ENCODE results near the gene SOCS2. TPM values are rescaled to one million over a fixed set of nuclear protein-coding genes. Genes with fewer than 3 reads are reported as not detected.
"Not testable (repeated sequence)": the region's sequence is repeated elsewhere in the genome, so short reads cannot be mapped to it uniquely, and the experiment has no call there.

The SOCS2 gene, protein sequence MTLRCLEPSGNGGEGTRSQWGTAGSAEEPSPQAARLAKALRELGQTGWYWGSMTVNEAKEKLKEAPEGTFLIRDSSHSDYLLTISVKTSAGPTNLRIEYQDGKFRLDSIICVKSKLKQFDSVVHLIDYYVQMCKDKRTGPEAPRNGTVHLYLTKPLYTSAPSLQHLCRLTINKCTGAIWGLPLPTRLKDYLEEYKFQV
- 9.0 TPM for polyA plus RNA-seq (2012; ENCODE audit: insufficient read depth, insufficient read length)

DNA sequence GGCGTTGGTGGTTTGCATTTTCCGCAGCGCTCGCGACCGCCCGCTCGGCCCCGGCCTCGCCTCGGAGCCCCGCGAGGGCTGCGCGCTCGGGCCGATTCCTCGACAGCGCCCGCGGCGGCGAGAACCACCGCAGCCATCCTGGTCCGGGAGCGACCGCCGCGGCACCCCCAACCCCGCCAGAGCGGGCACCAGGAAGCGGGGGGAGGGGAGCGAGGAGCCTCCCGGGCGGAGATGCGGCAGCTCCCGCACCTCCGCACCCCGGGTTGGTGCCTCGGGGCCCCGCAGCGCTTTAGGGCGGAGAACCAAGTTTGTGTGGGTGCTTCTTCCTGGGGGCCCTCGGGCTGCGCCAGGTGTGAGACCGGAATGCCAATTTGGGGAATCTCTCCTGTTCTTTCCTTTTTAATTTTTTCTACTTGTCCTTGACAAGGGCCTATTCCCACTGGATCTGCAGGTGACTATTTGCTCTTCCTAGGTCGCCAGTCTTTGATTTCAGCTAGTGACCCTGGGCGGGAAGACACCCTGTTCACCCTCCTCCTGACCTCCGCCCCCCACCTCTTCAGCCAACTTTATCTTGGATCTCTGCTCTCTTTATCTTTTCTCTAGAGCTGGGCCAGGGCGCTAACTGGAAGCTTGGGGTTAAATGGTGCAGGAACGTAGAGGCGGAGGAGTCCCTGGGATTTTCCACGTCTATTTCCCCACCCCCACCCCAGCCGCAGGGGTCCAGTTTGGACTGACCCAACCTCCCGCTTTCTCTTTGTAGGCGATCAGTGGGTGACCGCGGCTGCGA is at the start of gene SOCS2:
Gene SOCS2 (plus strand): TSS at position 751 of the 787 bp plus-strand sequence. CDS start 223 bp downstream, outside the sequence.
- H3K4me3 ChIP-seq (ENCODE audit: low read length): peak within 1 kb of the TSS; percentile 63
- DNase-seq (ENCODE audit: low read depth, low spot score): no peak

DNA sequence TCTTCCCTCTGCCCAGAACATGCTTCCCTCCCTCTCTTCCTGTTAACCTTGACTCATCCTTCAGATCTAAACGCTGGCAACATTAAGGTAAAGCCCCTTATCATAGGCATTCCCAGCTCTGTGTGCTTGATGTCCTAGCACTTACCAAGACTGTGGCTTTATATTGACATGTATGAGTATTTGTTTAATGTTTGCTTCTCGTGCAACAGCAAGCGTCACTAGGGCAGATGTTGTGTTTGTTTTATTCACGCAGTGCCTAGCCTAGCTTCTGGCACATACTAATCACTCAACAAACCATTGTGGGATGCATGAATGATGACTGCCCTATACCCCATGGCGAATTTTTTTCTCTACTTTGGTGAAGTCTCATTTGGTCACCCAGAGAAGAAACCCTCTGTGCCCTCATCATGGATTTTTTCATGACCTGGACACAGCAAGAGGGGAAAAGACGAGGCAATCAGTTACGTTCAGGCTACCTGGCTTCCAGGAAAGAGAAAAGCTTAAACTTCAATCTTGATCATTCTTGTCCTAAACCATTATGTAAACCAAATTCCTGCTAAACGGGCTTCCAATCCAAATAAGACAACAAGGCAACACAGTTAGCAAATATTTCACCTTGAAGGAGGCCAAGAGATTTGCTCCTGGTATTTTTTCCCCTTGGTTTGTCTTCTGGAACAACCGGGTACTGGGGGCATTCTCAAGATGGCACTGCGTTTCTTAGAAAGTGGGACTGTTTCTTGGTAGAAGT is 47.9 kb upstream of the SOCS2 start:
- no peak for DNase-seq (ENCODE audit: low read depth, low spot score)

DNA sequence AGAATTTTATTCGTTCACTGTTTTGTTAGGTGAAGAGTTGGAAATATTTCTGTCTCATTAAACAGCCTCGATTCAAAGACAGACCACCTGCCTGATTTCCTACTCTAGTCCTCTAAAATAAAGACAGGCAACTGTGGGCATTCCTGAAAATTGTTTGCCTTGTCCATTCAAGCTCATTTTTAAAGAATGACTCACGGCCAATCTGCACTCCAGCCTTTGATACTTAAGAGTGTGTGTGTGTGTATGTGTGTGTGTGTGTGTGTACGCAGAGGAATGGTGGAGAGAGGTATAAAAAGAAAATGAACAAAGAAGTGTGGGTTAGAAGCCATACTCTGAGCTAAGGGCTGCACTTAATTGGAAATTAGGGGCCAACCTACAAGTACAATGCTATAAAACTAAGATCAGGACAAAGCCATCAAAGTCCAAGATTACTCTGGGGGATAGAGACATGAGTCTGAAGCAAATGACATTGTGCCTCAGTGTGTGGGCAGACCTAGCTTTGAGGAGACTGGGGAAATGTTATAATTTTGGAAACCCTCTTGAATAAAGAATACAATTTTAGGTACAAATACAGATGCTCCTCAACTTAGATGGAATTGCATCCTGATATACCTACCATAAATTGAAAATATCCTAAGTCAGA is 45.6 kb upstream of the SOCS2 start:
- no peak overlapping the region for H3K4me3 ChIP-seq (ENCODE audit: low read length)
- no peak for DNase-seq (ENCODE audit: low read depth, low spot score)

More for the DNA sequence above, 47.9 kb upstream of the SOCS2 start:
- no peak overlapping the region for H3K4me3 ChIP-seq (ENCODE audit: low read length)

DNA sequence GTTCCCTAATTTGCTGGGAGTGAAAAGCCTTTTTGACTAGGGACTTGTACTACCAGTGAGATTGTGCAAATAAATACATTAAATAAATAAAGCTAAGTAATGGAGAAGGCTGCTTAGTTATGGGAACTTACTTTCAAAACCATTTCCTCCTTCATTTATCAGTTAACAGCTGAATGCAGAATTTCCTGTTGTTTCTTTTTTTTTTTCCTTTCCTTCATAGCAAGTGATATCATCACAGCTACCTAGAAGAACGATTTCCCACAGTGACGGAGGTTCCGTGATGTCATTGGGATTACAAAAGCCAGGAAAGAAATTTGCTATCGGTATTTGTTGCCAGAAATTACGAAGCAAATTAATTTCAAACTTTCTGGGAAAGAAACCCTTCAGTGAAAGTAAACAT is 42.1 kb upstream of the SOCS2 start:
- peak; percentile 44 for DNase-seq (ENCODE audit: low read depth, low spot score)
- no peak overlapping the region for H3K4me3 ChIP-seq (ENCODE audit: low read length)

DNA sequence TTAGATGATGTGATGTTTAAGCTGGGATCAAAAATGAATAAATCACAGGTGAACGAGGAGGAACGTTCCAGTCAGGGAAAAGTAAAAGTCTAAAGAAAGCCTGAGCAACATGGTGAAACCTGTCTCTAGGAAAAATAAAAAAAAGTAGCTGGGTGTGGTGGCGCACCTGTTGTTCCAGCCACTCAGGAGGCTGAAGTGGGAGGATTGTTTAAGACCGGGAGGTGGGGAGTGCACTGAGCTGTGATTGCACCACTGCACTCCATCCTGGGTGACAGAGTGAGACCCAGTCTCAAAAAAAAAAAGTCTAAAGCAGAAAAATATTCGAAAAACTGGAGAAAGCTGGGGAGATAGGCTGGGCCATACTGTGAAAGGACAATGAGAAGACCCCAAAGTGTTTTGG is 39.2 kb upstream of the SOCS2 start:
- no peak for DNase-seq (ENCODE audit: low read depth, low spot score)
- H3K4me3 ChIP-seq (ENCODE audit: low read length): no peak overlapping the region

DNA sequence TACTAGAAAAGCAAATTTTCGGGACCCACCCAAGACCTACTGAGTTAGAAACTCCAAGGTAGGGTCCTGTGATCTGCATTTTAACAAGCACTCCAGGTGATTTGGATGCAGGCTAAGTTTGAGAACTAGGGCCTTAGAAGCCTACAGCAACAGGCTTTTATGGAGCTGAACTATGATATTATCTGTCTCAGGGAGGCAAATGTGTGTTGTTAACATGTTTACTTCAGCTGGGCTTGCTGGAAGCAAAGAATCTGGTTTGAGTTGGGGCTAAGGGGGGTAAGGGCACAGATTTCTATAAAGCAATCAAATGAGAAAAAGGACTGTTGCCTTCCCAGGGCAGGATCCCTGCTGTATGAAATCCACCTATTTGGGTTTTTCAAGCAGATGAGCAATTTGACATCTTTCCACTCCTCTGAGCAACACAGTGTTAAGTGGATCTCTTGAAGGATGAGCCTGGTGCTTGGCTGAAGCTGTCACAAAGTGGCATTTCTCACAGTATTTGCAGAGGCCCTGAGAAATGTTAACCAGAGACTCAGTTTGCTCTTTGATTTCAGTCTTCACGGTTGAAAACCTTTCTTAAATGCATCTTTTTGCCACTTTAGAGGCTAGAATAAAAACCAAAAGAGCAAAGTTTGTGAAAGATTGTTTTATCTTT is 36.2 kb upstream of the SOCS2 start:
- DNase-seq (ENCODE audit: low read depth, low spot score): no peak
- no peak overlapping the region for H3K4me3 ChIP-seq (ENCODE audit: low read length)

DNA sequence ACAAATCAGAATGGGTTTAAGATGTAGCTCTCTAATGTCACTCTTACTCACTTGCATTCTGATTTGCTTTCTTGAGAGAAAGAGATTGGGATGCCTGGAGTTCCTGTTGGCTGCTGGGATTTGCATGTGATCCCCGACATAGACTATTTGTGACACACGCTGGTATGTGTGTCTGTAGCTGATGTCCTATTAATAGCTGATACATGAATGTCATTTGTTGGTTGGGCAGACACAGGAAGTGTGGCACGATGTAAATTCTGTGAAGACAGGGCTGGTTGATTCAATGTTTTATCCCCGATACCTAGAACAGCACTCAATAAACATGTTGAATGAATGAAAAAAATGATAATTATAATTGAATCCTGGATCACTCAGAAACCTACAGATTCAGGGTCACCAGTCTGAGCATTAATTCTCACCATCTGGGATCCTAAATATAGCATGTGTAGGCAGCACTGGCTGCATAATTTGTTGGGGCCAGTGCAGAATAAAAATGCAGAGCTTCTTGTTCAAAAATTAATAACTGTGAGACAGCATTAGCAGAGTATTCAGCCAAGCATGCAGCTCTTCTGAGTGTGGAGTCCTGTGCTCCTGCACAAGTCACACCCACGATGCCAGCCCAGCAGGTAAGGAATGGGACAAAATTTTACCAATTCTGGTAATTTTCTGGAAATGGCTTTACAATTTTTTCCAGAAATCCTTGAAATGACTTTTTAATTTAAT is 35.5 kb upstream of the SOCS2 start:
- no peak for DNase-seq (ENCODE audit: low read depth, low spot score)
- no peak overlapping the region for H3K4me3 ChIP-seq (ENCODE audit: low read length)

DNA sequence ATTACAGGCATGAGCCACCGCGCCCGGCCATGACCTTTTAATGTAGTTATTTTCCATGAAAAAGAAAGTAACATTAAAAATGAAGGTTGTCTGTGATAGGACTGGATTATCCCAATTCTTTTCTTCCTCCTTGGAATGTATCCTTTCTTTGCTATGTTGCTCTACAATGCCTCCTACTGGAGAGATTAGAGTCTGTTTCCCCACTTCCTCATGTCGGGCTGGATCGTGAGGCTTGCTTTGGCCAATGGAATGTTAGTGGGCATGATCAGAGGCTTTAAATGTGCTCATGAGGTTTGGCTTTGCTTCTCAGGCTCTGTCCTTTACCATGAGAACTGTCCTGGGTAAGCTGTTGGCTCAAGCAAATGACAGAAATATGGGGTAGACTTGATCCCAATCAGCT is 34.7 kb upstream of the SOCS2 start:
- no peak for DNase-seq (ENCODE audit: low read depth, low spot score)

DNA sequence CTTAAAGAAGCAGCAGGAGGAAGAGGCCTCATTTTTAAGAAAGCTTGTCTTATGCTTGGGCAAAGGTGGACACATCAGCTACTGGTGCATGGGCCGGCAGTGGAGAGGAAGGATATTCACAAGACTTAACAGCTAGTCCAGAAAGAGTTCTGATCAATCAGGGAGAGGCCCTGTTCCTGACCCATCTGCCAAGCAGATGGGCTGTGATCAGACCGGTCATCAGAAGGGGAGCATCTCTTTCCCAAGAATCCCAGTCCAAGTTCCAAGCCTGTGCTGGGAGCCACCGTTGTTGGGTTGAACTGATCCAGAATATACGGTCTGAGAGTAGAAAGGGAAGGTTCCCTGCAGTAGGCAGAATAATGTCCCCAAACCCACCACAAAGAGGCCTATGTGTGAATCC is 32.7 kb upstream of the SOCS2 start:
- DNase-seq (ENCODE audit: low read depth, low spot score): no peak
- no peak overlapping the region for H3K4me3 ChIP-seq (ENCODE audit: low read length)

More for the DNA sequence above, 34.7 kb upstream of the SOCS2 start:
- no peak overlapping the region for H3K4me3 ChIP-seq (ENCODE audit: low read length)

DNA sequence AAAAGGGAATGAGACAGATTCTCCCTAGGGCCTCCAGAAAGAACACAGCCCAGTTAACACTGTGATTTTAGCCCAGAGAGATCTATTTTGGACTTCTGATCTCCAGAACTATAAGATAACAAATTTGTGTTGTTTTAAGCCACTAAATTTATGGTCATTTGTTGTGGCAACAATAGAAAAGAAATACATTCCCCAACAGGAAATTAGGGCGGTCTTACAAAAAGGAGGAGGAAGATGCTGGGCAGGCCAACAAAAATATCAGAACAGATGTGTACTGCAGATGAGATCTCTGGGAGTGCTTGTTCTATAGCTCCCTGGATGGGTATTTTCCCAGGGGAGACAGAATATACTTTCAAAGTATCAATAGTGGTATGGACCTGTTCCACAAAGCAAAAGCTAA is 32.0 kb upstream of the SOCS2 start:
- no peak overlapping the region for H3K4me3 ChIP-seq (ENCODE audit: low read length)
- DNase-seq (ENCODE audit: low read depth, low spot score): no peak

DNA sequence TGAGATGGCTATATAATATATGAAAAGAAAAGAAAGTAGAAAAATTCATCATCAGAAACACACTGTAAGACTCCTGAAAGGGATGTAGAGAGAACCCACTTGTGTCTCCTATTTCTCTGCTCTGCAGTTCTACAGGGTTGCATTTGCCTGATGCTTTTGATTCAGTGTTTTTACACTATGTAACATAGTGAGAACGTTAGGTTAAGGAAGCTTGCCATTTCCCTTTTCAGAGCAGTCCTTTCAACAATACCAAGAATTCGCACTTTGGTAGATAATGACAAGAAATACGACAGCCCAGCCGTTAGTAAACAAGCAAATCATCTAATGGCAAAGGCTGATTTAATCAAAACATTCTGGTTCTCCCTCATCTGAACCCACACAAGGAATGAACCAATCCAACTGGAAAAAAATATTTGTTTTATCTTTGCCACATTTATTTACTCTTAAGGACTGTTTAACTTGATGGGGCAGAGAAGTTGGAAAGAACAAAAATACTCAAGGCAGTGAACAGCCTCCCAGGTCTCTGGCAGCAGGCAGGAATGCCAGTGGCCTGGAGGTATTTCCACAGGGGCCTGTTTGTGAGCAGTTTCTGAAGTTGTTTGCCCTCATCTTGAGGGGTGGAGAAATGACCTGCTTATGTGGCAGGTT is 30.8 kb upstream of the SOCS2 start:
- H3K4me3 ChIP-seq (ENCODE audit: low read length): no peak overlapping the region
- no peak for DNase-seq (ENCODE audit: low read depth, low spot score)

DNA sequence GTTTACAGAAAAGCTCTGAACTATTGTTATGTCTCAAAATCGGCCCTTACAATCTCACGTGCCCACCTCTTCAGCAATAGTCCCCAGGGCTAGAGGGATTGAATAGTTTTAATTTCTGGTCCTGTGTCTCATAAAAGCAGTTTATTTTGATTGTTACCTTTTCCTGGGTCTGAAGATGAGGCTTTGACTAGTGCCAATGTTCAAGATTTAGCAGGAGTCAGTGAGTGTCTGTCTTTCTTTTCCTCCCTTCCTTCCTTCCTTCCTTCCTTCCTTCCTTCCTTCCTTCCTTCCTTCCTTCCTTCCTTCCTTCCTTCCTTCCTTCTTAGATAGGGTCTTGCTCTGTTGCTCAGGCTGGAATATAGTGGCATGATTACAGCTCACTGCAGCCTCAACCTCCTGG is 24.7 kb upstream of the SOCS2 start:
- DNase-seq (ENCODE audit: low read depth, low spot score): no peak
- H3K4me3 ChIP-seq (ENCODE audit: low read length): no peak overlapping the region

DNA sequence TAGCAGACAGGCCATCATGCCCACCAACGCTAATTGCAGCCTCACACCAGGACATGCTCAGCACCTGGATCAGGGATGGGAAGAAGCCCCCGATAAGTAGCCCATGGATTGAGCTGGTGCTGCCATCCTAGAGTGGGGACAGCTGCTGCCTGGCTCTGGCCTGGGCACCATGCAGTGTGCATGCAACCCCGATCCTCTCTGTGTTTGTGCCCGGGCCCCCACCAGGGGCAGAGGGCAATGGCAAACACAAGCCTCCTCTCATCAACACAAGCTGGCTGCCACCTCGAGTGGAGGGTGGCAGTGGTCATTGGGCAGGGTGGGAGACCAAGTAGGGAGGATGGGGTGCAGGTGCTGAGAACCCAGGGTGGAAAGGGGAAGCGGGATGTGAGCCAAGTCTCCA is 23.3 kb upstream of the SOCS2 start:
- no peak for DNase-seq (ENCODE audit: low read depth, low spot score)
- no peak overlapping the region for H3K4me3 ChIP-seq (ENCODE audit: low read length)

DNA sequence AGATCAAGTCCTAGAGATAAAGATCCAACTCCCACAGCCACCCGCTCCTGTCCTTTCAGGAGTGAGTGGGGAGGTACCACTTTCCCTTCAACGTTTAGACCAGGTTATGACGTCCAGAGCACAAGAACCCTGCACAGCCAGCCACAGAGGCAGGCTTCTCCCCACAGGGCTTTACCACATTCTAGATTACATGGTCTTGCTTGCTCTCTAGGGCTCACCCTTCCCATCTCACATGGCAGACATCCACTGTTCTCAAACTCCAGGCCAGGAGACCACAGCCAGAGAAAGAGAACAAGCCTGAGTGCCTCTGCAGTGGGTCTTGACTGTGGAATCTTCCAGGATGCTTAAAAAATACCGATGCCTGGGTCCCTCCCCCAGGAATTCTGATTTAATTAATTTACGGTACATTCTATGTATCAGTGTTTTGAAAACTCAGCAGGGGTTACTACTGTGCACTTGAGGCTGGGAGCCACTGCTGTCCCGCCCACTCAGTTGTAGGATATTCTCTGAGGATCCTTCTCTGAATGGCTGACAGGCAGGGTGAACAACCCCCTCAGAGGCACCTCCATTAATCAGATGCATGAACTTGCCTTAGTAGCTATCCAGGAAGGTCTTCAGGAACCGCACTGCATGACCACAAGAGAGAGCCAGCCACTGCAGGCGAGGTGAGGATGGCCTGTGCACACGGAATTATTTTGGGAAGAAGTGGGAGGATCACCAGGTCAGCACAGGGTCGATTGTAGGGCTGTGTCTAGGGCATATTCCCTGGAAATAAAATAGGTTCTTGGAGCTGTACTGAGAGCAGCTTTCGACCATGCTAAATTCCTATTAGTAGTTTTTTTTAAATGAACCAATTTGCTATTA is 21.5 kb upstream of the SOCS2 start:
- H3K4me3 ChIP-seq (ENCODE audit: low read length): no peak overlapping the region
- no peak for DNase-seq (ENCODE audit: low read depth, low spot score)

DNA sequence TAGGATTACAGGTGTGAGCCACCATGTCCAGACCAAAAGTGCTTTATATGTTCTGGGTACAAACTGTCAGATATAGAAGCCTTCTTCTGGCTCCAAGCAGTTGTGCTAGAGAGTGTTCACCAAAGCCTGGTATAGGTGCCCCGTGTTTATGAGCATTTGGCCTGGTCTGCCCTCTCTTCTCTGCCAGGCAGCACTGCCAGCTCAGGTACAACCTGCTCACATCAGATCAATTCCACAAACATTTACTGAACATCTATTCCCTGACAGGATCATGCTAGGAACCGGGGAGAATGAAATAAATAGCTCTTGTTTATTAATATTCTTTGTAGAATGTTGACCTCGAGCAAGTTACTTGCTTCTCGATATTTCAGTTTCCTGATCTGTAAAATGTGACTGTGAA is 20.0 kb upstream of the SOCS2 start:
- no peak overlapping the region for H3K4me3 ChIP-seq (ENCODE audit: low read length)
- no peak for DNase-seq (ENCODE audit: low read depth, low spot score)

DNA sequence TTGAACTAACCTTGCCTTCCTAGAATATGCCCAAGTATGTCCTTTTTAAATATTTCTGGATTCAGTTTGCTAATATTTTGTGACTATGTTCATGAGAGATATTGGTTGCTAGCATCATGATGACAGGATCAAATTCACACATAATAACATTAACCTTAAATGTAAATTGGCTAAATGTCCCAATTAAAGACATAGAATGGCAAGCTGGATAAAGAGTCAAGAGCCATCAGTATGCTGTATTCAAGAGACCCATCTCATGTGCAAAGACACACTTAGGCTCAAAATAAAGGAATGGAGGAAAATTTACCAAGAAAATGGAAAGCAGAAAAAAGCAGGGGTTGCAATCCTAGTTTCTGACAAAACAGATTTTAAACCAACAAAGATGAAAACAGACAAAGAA is 14.6 kb upstream of the SOCS2 start:
- DNase-seq (ENCODE audit: low read depth, low spot score): not testable (repeated sequence)

DNA sequence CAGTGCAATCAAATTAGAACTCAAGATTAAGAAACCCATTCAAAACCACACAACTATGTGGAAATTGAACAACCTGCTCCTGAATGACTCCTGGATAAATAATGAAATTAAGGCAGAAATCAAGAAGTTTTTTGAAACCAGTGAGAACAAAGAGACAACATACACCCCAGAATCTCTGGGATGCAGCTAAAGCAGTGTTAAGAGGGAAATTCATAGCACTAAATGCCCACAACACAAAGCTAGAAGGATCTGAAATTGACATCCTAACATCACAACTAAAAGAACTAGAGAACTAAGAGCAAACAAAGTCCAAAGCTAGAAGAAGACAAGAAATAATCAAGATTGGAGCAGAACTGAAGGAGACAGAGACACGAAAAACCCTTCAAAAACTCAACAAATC is 13.8 kb upstream of the SOCS2 start:
- not testable (repeated sequence) for H3K4me3 ChIP-seq (ENCODE audit: low read length); DNase-seq (ENCODE audit: low read depth, low spot score)

More for the DNA sequence above, 14.6 kb upstream of the SOCS2 start:
- not testable (repeated sequence) for H3K4me3 ChIP-seq (ENCODE audit: low read length)

Data from Jurkat, Clone E6-1 (cell line).